GM12878 (cell line): ENCODE measurements around the gene HNRNPA1. TPM values are rescaled to one million over a fixed set of nuclear protein-coding genes. Genes with fewer than 3 reads are reported as not detected.

Source experiments
- ATAC-seq: fragments of 200-7000 bp; cut with Tn5 transposase; 3 replicates; pipeline ENCODE4 v1.9.1; 2020; ENCODE audit warnings: mild to moderate bottlenecking, moderate library complexity
- BruUV-seq: library from RNA; stranded (reverse); fragments of 400-500 nt; replicated peaks from 2 replicates; lab custom pipeline; 2021; lab: Mats Ljungman, UMichigan
- CTCF ChIA-PET: fragments of 300-600 bp; sonication (Branson Sonifier 250); formaldehyde crosslinking; extraction: SDS; loops from one replicate; lab custom pipeline; 2021; ENCODE audit warnings: inconsistent platforms; lab: Yijun Ruan, JAX
- POLR2A ChIA-PET: fragments of 350-600 bp; formaldehyde crosslinking; extraction: SDS; loops from one replicate; lab custom pipeline; 2021; ENCODE audit warnings: inconsistent platforms; lab: Charles Lee
- RAD21 ChIA-PET: fragments of 300-600 bp; sonication (Branson Sonifier 250); formaldehyde crosslinking; loops from one replicate; lab custom pipeline; 2023; ENCODE audit warnings: antibody characterized with exemption; ENCODE audit not compliant: unreplicated experiment; lab: Charles Lee
- SMC1A ChIA-PET: fragments of 300-600 bp; sonication (Branson Sonifier 250); formaldehyde crosslinking; loops from one replicate; lab custom pipeline; 2023; ENCODE audit not compliant: unreplicated experiment, uncharacterized antibody; lab: Charles Lee
- DNase-seq: peaks from one replicate; pipeline ENCODE4 v3.0.0-alpha.2; 2011; ENCODE audit warnings: low read depth, low spot score
- FAIRE-seq: peaks from 3 replicates; lab custom pipeline; 2011; peaks lifted over from hg19 to GRCh38; lab: Jason Lieb, UNC
- H2AFZ ChIP-seq: 2 replicates; pipeline ENCODE4 v1.6.0; 2011; ENCODE audit warnings: low read depth, low read length, control low read depth; ENCODE audit not compliant: control insufficient read depth
- H3K27ac ChIP-seq: 2 replicates; pipeline ENCODE4 v1.5.1; 2011; ENCODE audit warnings: control low read depth; ENCODE audit not compliant: control insufficient read depth, insufficient read depth
- H3K27me3 ChIP-seq, 2 experiments: replicated peaks in 1 of 2; 2 replicates each; pipeline versions ENCODE4 v1.6.0 to v1.6.1; 2011; ENCODE audit warnings: low read length in 1 of 2; ENCODE audit not compliant: control insufficient read depth in 2 of 2, insufficient read depth in 2 of 2
- H3K36me3 ChIP-seq, 2 experiments: 2 replicates each; pipeline ENCODE4 v1.5.1; 2011; ENCODE audit warnings: low read length in 1 of 2; ENCODE audit not compliant: control insufficient read depth in 2 of 2, insufficient read depth in 2 of 2
- H3K4me1 ChIP-seq: 2 replicates; pipeline ENCODE4 v1.6.1; 2011; ENCODE audit warnings: mild to moderate bottlenecking, low read length, moderate library complexity, mixed read lengths; ENCODE audit not compliant: control insufficient read depth, insufficient read depth
- H3K4me2 ChIP-seq: 2 replicates; pipeline ENCODE4 v1.6.0; 2011; ENCODE audit warnings: control low read depth; ENCODE audit not compliant: control insufficient read depth, insufficient read depth
- H3K4me3 ChIP-seq: fragments of 200-600 bp; sonication (generic); 2 replicates; pipeline ENCODE4 v1.5.1; 2016
- H3K79me2 ChIP-seq: 2 replicates; pipeline ENCODE4 v1.6.0; 2011; ENCODE audit warnings: low read length; ENCODE audit not compliant: control insufficient read depth, insufficient read depth
- H3K9ac ChIP-seq: 2 replicates; pipeline ENCODE4 v1.8.0; 2011; ENCODE audit warnings: low read length, control low read depth, mixed read lengths; ENCODE audit not compliant: control insufficient read depth, insufficient read depth
- H3K9me3 ChIP-seq: replicated peaks from 3 replicates; pipeline ENCODE4 v1.5.1; 2011; ENCODE audit warnings: mild to moderate bottlenecking, low read length; ENCODE audit not compliant: control insufficient read depth, insufficient read depth
- H4K20me1 ChIP-seq: 2 replicates; pipeline ENCODE4 v1.6.0; 2011; ENCODE audit not compliant: control insufficient read depth, insufficient read depth
- BHLHE40 ChIP-seq, 2 experiments: fragments of 450-650 bp in 1 of 2; IDR thresholded peaks; 2 replicates each; pipeline ENCODE4 v1.6.1; 2011 to 2017; ENCODE audit warnings: low read depth in 2 of 2, borderline replicate concordance in 1 of 2, improper control_type of control experiment in 1 of 2, low read length in 1 of 2, mild to moderate bottlenecking in 1 of 2
- CBFB ChIP-seq: IDR thresholded peaks from 2 replicates; pipeline ENCODE4 v1.6.1; 2016; ENCODE audit warnings: antibody characterized with exemption, low read depth
- CREB1 ChIP-seq: IDR thresholded peaks from 2 replicates; pipeline ENCODE4 v1.6.1; 2012; ENCODE audit warnings: low read depth, mild to moderate bottlenecking, inconsistent platforms
- CREM ChIP-seq: IDR thresholded peaks from 2 replicates; pipeline ENCODE4 v1.6.1; 2014; ENCODE audit warnings: antibody characterized with exemption, low read depth
- EGR1 ChIP-seq, 2 experiments: IDR thresholded peaks; 1 replicate in 1 of 2; 2 replicates in 1 of 2; pipeline ENCODE4 v1.6.1; 2011 to 2012; ENCODE audit warnings: low read depth in 2 of 2, low read length in 2 of 2, borderline replicate concordance in 1 of 2, mild to moderate bottlenecking in 1 of 2, moderate library complexity in 1 of 2
- IKZF1 ChIP-seq: fragments of 450-650 bp; conservative IDR thresholded peaks from 2 replicates; pipeline ENCODE4 v1.6.1; 2017; ENCODE audit warnings: antibody characterized with exemption, mild to moderate bottlenecking
- IRF3 ChIP-seq: fragments of 450-650 bp; IDR thresholded peaks from 2 replicates; pipeline ENCODE4 v1.6.1; 2014; ENCODE audit warnings: mild to moderate bottlenecking
- MAX ChIP-seq: IDR thresholded peaks from 2 replicates; pipeline ENCODE4 v1.6.1; 2012; ENCODE audit warnings: low read depth, low read length, improper control_type of control experiment
- MEF2A ChIP-seq: IDR thresholded peaks from 2 replicates; pipeline ENCODE4 v1.6.1; 2011; ENCODE audit warnings: low read depth, mild to moderate bottlenecking, low read length, moderate library complexity; ENCODE audit not compliant: insufficient read depth
- PRDM15 ChIP-seq: fragments of 450-650 bp; formaldehyde crosslinking; IDR thresholded peaks from 2 replicates; pipeline ENCODE4 v1.4.0; 2020; ENCODE audit warnings: mild to moderate bottlenecking, moderate library complexity
- SKIL ChIP-seq: fragments of 450-650 bp; IDR thresholded peaks from 2 replicates; pipeline ENCODE4 v1.6.1; 2017; ENCODE audit warnings: mild to moderate bottlenecking, low read depth, inconsistent platforms; ENCODE audit not compliant: poor library complexity, severe bottlenecking
- SP1 ChIP-seq: IDR thresholded peaks from one replicate; pipeline ENCODE4 v1.6.1; 2011; ENCODE audit warnings: low read depth, low read length
- WGBS: methylation state at CpG from one replicate; pipeline ENCODE4 v1.1.6; 2016; ENCODE audit warnings: low lambda C conversion rate; ENCODE audit not compliant: insufficient replicate concordance, insufficient coverage; ENCODE audit errors: missing lambda C conversion rate; 5-methylcytosine and 5-hydroxymethylcytosine counted together
- in situ Hi-C: fragments of 300-500 bp; cut with MboI; formaldehyde crosslinking; loops from 9 replicates; pipeline ENCODE4 v1.14.3; 2018; ENCODE audit warnings: mixed read lengths
- intact Hi-C: fragments of 100-400 bp; cut with micrococcal nuclease; formaldehyde crosslinking; loops from one replicate; pipeline ENCODE4 v1.14.2; 2022; ENCODE audit not compliant: unreplicated experiment
- polyA plus RNA-seq, 11 experiments: library from polyadenylated mRNA; depleted of rRNA in 4 of 11; unstranded in 6 of 11; stranded (reverse) in 5 of 11; fragments of >200 nt; fragmentation: Nextera tagmentation in 4 of 11; fragmentation: Illumina TruSeq in 1 of 11; extraction: Ambion mirVana in 4 of 11; extraction: Trizol in 1 of 11; gene quantifications; 1 replicate in 1 of 11; 2 replicates in 10 of 11; pipeline versions ENCODE4 v1.2.1 to v1.2.3, GENCODE V29; 2011 to 2016; ENCODE audit warnings: inconsistent platforms in 2 of 11, missing spikeins in 2 of 11, low read depth in 1 of 11
- total RNA-seq, 4 experiments: library from RNA; depleted of rRNA in 3 of 4; stranded (reverse); fragments of >200 nt in 3 of 4; fragmentation: Illumina TruSeq in 1 of 4; extraction: Trizol in 1 of 4; gene quantifications; 2 replicates each; pipeline versions ENCODE4 v1.2.1 to v1.2.3, GENCODE V29; 2013 to 2021

HNRNPA1 gene
- total and polyA plus RNA-seq, 10 of the 15 experiments (the other 5 are each of a cell fraction or from before 2014, with no cell fraction given): 630 to 2,342 (median 1,407) TPM

GRCh38 chr12:54279632-54280467, 676 bp upstream of the HNRNPA1 start, which contains the start of gene CBX5:
Gene CBX5 (minus strand): TSS chr12:54280122. CDS start chr12:54257650, 22,472 bp downstream.
- Histone ChIP-seq H3K9me3 (no peaks in the 10 kb centered on the region), H3K9ac (peak within 1 kb of the TSS; percentile 100), H2AFZ (peak within 1 kb of the TSS; percentile 97), H3K4me2 (peak within 1 kb of the TSS; percentile 93), H3K27ac (peak within 1 kb of the TSS; percentile 99), H3K27me3 (no peaks in the 10 kb centered on the region), H4K20me1 (0 out of 2 replicates have a peak, but pooled peaks cover 4% of the 10 kb centered on the region), H3K4me3 (peak within 1 kb of the TSS; percentile 81), H3K36me3 (peaks cover 9 to 26% of the 10 kb centered on the region in 2 experiments), H3K79me2 (peaks cover 89% of the 10 kb centered on the region), H3K4me1 (peaks cover 18% of the 10 kb centered on the region)
- in situ Hi-C loops (no loop called here), intact Hi-C loops (loop anchor here (2.0 kb wide), 1 partner anchor 59 kb away; no protein-coding TSS in a partner anchor)
- ChIA-PET POLR2A (interaction anchor here (0.6 to 4.4 kb wide), 27 partner anchors 12 to 238 kb away, joined by 3 to 60 read pairs (median 5); partner anchors contain the start of genes COPZ1, HOXC4, NCKAP1L and ZNF385A), CTCF (interaction anchor here (0.6 to 3.1 kb wide), 18 partner anchors 15 to 957 kb away, joined by 3 to 29 read pairs (median 4); partner anchors contain the start of gene COPZ1), SMC1A (interaction anchor here (0.8 to 3.3 kb wide), 13 partner anchors 15 to 120 kb away, joined by 3 to 32 read pairs (median 5); partner anchors contain the start of gene COPZ1), RAD21 (interaction anchor here (0.7 to 4.2 kb wide), 15 partner anchors 7 to 280 kb away, joined by 3 to 39 read pairs (median 3); partner anchors contain the start of genes COPZ1 and HOXC5)
- FAIRE-seq: no peak
- ATAC-seq: peak; percentile 85
- no TSS peak for BruUV-seq
- WGBS: 1% methylated on average over 49 of the region's 49 CpGs
- DNase-seq: peak; percentile 98
- TF ChIP-seq CREB1 (peak; percentile 50), EGR1 (IDR thresholded peaks at IDR 0.05; ENCODE audit: borderline replicate concordance in 1 of 2, low read depth in 2 of 2, low read length in 2 of 2) (no peak), SKIL (no peak), CREM (peak; percentile 29; the same call in 1 of the 2 replicates), SP1 (peak; percentile 94), BHLHE40 (IDR thresholded peaks at IDR 0.05; ENCODE audit: borderline replicate concordance in 1 of 2, low read depth in 2 of 2, low read length in 1 of 2) (peak; percentile 92 to 95), IKZF1 (peak; percentile 100), CBFB (peak; percentile 53), IRF3 (peak; percentile 85), MAX (peak; percentile 92), MEF2A (no peak), PRDM15 (CRISPR knock-in tag) (no peak)
